ENCODE data around the gene SORCS1. TPM values are rescaled to one million over a fixed set of nuclear protein-coding genes. Genes with fewer than 3 reads are reported as not detected.

Gene SORCS1
- total and polyA plus RNA-seq, 3 donors from 2014 or later: 2.6 to 9.6 (median 4.6) TPM

DNA sequence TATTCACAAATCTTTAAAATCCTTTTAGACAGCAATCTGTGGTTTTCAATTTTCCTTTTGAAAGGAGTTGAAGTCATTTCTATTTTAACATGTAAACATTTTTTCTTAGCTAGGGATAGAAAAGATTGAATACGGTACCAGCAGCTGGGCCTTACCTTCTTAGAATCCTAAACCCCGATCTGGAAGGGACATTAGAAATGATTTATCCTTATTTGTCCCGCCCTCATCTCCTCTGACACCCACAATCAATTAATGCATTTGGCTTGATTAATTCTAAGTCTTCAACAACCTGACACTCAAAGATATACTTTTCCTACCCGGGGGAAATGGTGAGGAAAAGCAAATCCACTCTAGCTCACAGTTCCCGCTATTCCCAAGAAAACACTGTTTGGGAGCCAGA lies 100.4 kb downstream of the SORCS1 start:
- WGBS, 2 donors: 74 to 91% methylated on average over 5 of the region's 5 CpGs
- Histone ChIP-seq H3K27ac (no peak overlapping the region), H3K27me3 (no peaks in the 10 kb centered on the region), H3K9me3 (no peaks in the 10 kb centered on the region), H3K36me3 (ENCODE audit: low read depth, missing control alignments) (no peaks in the 10 kb centered on the region), H3K4me3 (no peak overlapping the region), H3K4me1 (peaks cover 10% of the 10 kb centered on the region)
- DNase-seq: no peak
- intact Hi-C loops (cut with DNase I; ENCODE audit: low total_unique reads): no loop called here
- no peak for TF ChIP-seq POLR2A (IDR thresholded peaks at IDR 0.05)
- TF ChIP-seq, protein P1, sequence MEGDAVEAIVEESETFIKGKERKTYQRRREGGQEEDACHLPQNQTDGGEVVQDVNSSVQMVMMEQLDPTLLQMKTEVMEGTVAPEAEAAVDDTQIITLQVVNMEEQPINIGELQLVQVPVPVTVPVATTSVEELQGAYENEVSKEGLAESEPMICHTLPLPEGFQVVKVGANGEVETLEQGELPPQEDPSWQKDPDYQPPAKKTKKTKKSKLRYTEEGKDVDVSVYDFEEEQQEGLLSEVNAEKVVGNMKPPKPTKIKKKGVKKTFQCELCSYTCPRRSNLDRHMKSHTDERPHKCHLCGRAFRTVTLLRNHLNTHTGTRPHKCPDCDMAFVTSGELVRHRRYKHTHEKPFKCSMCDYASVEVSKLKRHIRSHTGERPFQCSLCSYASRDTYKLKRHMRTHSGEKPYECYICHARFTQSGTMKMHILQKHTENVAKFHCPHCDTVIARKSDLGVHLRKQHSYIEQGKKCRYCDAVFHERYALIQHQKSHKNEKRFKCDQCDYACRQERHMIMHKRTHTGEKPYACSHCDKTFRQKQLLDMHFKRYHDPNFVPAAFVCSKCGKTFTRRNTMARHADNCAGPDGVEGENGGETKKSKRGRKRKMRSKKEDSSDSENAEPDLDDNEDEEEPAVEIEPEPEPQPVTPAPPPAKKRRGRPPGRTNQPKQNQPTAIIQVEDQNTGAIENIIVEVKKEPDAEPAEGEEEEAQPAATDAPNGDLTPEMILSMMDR (IDR thresholded peaks at IDR 0.05): no peak

GRCh38 chr10:107059872-107060271 lies 104.6 kb downstream of the SORCS1 start:
- Histone ChIP-seq H3K9me3 (no peaks in the 10 kb centered on the region), H3K4me3 (no peak overlapping the region), H3K36me3 (ENCODE audit: low read depth, missing control alignments) (no peaks in the 10 kb centered on the region), H3K4me1 (no peaks in the 10 kb centered on the region), H3K27ac (peak overlapping the region; percentile 14 to 60), H3K27me3 (no peaks in the 10 kb centered on the region)
- intact Hi-C loops (cut with DNase I; ENCODE audit: low total_unique reads): no loop called here
- WGBS, 2 donors: 61 to 76% methylated on average over 3 of the region's 3 CpGs
- DNase-seq: no peak
- TF ChIP-seq, protein P1 (IDR thresholded peaks at IDR 0.05): no peak
- no peak for TF ChIP-seq POLR2A (IDR thresholded peaks at IDR 0.05)

- WGBS, 2 donors: 51 to 65% methylated on average over 4 of the region's 4 CpGs
- DNase-seq: peak; percentile 53
- Histone ChIP-seq H3K4me3 (no peak overlapping the region), H3K9me3 (no peaks in the 10 kb centered on the region), H3K36me3 (ENCODE audit: low read depth, missing control alignments) (no peaks in the 10 kb centered on the region), H3K4me1 (no peaks in the 10 kb centered on the region), H3K27me3 (no peaks in the 10 kb centered on the region), H3K27ac (peak overlapping the region; percentile 14 to 60)
- intact Hi-C loops (cut with DNase I; ENCODE audit: low total_unique reads): no loop called here
- TF ChIP-seq, protein P1 (IDR thresholded peaks at IDR 0.05): no peak
- TF ChIP-seq POLR2A (IDR thresholded peaks at IDR 0.05): no peak
Measured at GRCh38 chr10:107059068-107059804, 105.3 kb downstream of the SORCS1 start.

DNA sequence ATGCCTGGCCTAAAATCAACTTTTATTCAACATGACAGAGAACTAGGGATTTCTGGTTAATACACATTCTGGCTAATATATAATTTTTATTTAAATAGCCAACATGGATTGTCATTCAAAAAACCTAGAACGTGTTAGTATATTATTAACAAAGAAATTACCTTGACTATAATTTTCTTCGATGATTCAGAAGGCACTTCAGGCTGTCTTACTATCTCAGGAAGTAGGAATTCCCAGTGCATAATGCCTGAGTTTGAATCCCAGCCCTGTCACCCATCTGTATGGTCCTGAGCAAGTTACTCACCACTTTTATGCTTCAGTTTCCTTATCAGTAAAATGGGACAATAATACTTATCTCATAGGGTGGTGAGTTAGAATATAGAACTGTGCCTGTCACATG lies 106.2 kb downstream of the SORCS1 start:
- intact Hi-C loops (cut with DNase I; ENCODE audit: low total_unique reads): no loop called here
- H3K27ac ChIP-seq: no peak overlapping the region
- no peak for DNase-seq
- H3K4me1 ChIP-seq: no peaks in the 10 kb centered on the region
- H3K36me3 ChIP-seq (ENCODE audit: low read depth, missing control alignments): no peaks in the 10 kb centered on the region
- H3K4me3 ChIP-seq: no peak overlapping the region
- TF ChIP-seq, protein P1 (IDR thresholded peaks at IDR 0.05): no peak
- TF ChIP-seq POLR2A (IDR thresholded peaks at IDR 0.05): no peak
- no peaks in the 10 kb centered on the region for H3K9me3 ChIP-seq
- 86 to 95% methylated on average over 2 of the region's 2 CpGs for WGBS, 2 donors
- no peaks in the 10 kb centered on the region for H3K27me3 ChIP-seq

GRCh38 chr10:107056182-107056581 lies 108.3 kb downstream of the SORCS1 start:
- H3K27ac ChIP-seq: no peak overlapping the region
- H3K36me3 ChIP-seq (ENCODE audit: low read depth, missing control alignments): no peaks in the 10 kb centered on the region
- TF ChIP-seq POLR2A (IDR thresholded peaks at IDR 0.05): no peak
- TF ChIP-seq, protein P1 (IDR thresholded peaks at IDR 0.05): no peak
- no peak for DNase-seq
- intact Hi-C loops (cut with DNase I; ENCODE audit: low total_unique reads): no loop called here
- no peak overlapping the region for H3K4me3 ChIP-seq
- no peaks in the 10 kb centered on the region for H3K27me3 ChIP-seq
- no peaks in the 10 kb centered on the region for H3K9me3 ChIP-seq
- 93 to 95% methylated on average over 2 of the region's 2 CpGs for WGBS, 2 donors
- no peaks in the 10 kb centered on the region for H3K4me1 ChIP-seq
